Skeletal muscle cell (primary cell): ENCODE measurements around the gene R3HDM1.
"Not testable (repeated sequence)": the region's sequence is repeated elsewhere in the genome, so short reads cannot be mapped to it uniquely, and the experiment has no call there.

Experiments
- DNase-seq: peaks from one replicate; pipeline ENCODE4 v3.0.0-alpha.2; 2010; ENCODE audit warnings: low read depth
- H3K4me3 ChIP-seq: 2 replicates; pipeline ENCODE4 v1.5.1; 2011; ENCODE audit warnings: low read depth, mild to moderate bottlenecking, control low read depth, low read length, moderate library complexity

Gene R3HDM1

DNA sequence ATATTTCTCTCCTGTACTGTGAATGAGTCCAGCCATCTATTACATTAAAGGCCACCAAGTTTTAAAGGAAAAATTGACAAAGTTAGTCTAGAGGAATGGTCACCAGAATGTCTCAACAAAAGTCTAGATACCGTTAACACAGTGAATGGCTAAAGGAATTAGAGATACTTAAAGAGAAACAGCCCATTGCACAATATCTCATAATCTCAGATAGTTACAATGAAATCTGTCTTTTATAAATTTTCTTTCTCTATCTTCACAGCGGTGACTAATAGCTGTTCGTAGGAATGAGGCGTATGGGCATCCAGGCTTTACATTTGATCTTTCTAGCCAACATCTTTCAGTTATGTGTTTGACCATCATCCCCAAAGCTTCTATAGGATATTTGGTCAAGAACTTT is 30.6 kb downstream of the R3HDM1 start:
- H3K4me3 ChIP-seq, result no peak overlapping the region
- no peak for DNase-seq

DNA sequence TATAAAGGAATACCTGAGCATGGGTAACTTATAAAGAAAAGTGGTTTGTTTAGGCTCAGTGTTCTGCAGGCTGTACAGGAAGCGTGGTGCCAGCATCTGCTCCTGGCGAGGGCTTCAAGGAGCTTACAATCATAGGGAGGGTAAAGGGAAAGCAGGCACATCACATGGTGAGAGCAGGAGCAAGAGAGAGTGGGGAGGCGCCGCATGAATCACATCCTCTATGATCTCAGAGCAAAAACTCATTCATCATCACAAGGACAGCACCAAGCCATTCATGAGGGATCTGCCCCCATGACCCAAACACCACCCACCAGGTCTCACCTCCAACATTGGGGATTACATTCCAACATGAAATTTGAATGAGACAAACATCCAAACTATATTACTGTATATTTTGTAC is 32.5 kb downstream of the R3HDM1 start:
- no peak for DNase-seq
- H3K4me3 ChIP-seq, result no peak overlapping the region

DNA sequence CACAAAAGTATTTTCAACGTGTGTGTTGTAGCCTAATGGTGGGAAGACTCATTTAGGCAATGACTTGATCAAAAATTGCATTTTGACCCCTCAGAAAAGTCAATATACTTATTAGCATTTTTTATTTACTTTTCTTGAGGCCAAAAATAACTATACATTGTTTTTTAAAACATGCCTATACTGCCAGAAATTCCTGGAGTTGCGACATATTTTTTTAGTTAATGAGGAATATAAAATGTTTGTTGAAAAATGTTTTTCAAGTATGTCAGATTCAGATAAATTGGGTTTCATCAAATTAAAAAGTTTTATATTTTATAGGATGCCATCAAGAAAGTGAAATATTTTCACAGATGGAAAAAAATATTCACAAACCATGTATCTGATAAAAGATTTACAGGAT is 39.6 kb downstream of the R3HDM1 start:
- H3K4me3 ChIP-seq, result no peak overlapping the region
- no peak for DNase-seq

DNA sequence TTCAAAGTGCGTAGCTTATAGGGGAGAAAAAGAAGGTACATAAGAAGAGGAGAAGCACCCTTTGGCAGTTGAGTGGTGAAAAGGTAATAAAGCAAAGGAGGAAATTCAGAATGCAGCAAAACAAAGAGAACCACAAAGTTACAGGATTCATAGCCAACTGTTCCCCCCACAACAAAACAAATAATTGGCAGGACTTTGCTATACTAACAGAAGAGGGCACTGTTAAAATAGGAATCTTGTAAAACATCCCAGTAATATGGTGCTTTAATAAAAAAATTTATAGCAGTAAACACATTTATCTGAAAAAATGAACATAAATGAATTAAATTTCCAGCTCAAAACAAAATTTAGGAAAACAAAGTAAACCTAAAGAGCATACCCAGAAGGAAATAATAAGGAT is 42.3 kb downstream of the R3HDM1 start:
- DNase-seq, result no peak
- H3K4me3 ChIP-seq, result no peak overlapping the region

DNA sequence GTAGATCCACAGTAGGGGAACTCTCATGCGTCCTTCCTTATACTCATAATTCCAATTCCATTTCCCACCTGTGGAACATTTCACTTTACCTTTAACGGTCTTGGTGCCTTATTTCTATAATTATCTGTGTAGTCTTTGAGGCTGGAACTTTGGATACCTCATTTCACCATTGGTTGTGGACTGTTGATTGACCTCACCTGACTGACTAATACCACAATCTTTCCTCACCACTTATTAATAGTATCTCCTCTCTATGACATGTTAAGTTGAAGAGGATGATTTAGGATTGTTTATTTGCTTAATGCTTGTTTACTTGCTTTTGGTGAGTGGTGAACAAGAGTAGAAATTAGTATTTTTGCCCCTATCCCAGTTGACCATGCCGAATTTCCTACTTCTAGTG is 50.0 kb downstream of the R3HDM1 start:
- no peak overlapping the region for H3K4me3 ChIP-seq
- DNase-seq, result no peak

DNA sequence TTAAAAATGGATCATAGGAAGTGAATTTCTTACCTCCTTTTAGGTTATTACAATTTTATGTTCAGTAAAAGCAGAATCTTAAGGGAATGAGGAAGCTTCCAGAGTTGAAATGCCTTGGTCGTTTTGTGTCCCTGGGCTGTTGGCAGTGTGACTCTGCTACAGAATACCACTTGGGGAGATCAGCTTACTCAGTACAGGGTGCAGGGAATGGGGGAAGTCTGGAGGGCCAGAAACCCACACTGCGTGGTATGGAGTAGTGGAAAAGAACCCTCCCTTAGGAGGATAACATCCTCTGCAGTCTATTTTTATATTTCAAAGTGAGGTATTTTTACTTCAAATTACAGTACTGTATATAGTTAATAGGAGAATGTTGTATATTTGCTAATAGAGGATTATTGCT is 51.1 kb downstream of the R3HDM1 start:
- no peak overlapping the region for H3K4me3 ChIP-seq
- DNase-seq, result no peak

DNA sequence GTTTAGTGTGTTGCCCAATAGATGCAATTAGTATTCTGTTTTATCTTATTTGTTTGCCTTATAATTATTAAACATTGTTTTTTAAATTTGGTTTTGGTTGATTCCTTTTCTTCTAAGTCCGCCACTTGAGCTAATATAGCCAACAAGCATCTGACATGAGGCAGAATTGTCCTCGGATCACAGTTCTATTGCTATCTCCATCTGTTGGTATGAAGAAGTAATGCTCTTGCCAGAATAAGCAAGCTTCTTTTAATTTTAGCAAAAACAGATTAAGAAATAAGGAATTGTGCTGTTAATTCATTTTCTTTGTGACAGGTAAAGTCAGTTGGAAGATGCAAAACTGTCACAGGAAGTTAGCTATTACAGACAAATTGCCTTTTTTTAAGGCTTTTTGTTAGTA is 54.3 kb downstream of the R3HDM1 start:
- no peak for DNase-seq
- H3K4me3 ChIP-seq, result no peak overlapping the region

DNA sequence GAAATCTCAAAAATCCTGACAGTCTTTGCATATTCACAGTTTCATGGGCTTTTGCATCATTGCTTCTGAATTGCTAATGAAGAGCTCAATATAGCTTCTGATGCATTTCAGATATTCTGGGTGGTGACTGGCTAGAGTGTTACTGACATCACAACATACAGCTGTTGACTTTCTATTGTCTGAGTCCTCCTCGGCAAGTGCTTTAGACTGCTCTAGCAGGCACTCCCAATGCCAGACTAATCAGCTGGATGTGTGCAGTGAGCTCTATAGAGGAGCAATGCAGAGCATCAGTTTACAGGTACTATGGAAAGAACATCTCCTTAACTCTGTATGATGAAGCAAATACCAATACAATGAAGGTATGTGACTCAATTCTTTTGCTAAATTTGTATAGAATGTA is 54.9 kb downstream of the R3HDM1 start:
- no peak overlapping the region for H3K4me3 ChIP-seq
- DNase-seq, result no peak

DNA sequence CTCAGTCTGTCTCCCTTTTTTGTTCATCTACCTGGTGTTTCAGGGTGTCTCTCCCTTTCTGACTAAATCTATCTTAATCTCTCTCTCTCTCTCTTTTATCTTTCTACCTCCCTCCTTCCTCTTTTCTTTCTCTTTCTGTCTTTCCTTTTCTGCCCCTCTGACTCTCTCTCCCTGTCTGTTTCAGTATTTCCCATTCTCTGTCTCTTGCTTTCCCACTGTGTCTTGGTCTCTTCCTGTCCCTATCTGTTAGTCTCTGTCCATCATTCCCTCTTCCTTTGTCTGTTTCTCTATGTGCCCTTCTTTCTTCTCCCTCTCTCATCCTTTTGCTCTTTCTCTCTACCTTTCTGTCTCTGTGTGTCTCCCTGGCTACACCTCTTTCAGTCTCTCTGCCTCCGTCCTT is 56.7 kb downstream of the R3HDM1 start:
- no peak overlapping the region for H3K4me3 ChIP-seq
- DNase-seq, result no peak

DNA sequence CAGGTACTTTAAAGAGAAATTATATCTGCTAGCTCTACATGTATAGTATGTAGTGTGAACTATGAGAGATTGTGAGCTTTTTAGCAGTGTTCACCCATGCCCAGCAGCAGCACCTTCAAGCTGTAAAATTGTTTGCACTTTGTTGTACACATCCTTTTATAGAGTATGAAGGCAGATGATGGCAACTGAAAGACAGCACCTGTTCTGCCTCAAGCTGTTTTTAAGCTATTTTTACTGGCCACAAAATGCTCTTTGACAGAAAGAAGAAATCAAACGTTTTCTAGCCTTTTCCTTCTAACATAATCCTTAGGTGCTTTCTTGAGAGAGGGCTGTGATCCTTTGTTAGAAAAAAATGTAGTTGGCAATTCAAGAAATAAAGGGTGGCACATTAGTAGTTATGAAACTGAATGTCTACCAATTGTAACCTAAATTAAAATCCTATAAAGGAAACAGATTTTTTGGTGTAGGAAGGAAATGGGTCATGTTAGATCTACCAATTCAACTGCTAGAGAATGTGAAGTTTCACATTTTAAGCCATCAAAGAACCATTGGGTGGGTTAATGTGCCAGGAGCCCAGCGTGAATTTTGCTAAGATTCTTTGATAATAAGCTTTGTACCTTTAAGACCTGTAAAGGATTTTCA is 59.5 kb downstream of the R3HDM1 start:
- no peak for DNase-seq
- H3K4me3 ChIP-seq, result no peak overlapping the region

DNA sequence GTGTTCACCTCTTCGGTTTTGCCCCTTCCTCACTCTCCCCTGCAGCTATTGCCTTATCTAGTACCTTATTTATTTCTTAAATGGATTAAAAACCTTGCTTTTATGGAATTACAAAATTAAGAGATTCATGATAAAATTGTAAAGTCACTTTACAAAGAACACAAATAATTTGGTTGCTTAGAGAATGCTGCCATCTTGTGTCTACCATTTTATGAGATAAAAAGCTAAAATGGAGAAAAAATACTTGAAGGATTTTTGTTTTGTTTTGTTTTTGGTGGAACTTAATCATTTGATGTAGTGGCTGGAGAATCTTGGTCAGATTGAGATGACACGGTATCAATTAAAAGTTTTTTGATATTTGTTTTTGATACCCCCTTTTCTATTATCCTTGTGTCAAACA is 69.6 kb downstream of the R3HDM1 start:
- DNase-seq, result no peak

DNA sequence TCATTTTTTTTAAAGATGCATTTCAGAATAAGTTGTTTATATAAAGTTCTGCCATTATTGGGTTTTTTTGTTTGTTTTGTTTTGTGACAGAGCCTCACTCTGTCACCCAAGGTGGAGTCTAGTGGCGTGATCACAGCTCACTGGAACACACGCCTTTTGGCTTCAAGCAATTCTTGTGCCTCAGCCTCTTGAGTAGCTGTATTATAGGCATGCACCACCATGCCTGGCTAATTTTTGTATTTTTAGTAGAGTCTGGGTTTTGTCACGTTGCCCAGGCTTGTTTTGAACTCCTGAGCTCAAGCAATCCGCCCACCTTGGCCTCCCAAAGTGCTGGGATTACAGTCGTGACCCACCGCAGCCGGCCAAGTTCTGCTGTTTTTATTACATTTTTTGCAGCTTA is 72.3 kb downstream of the R3HDM1 start:
- H3K4me3 ChIP-seq, result no peak overlapping the region
- DNase-seq, result no peak

More for the DNA sequence above, 69.6 kb downstream of the R3HDM1 start:
- no peak overlapping the region for H3K4me3 ChIP-seq

DNA sequence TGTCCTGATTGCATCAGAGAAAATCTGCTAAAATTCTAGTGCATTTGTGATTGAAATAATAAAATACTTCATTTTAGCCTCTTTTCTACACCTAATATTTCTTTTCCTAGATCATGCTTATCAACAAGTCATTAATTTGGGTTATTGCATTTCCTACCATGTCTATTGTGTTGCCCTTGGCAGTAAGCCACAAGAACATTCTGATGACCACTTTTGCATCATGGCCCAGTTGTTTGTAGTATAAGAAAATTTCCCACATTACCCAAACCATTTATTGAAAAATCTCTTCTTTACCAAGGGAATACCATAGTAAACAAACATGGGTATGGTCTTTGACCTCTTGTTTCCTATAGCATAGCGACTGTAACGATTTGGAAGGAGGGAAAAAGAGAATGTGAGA is 76.3 kb downstream of the R3HDM1 start:
- DNase-seq, result peak; percentile 51
- H3K4me3 ChIP-seq, result no peak overlapping the region

DNA sequence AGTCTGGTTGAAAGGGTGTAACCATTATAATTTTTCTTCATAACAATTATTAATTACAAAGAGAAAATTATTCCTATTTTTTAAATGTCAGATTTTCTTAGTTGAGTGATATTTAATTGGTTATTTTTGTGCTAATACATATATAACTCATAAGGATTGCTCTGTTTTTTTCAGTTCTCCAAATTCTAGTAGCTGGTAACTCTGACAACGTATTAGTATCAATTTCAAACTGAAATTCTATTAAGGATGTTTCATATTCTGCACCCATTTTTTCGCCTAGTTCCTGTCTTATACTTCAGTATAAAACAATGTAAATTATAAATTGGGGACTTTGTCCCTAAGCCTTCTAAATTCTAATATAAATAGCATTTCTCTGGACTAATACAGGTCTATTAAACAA is 81.0 kb downstream of the R3HDM1 start:
- H3K4me3 ChIP-seq, result no peak overlapping the region
- DNase-seq, result no peak

DNA sequence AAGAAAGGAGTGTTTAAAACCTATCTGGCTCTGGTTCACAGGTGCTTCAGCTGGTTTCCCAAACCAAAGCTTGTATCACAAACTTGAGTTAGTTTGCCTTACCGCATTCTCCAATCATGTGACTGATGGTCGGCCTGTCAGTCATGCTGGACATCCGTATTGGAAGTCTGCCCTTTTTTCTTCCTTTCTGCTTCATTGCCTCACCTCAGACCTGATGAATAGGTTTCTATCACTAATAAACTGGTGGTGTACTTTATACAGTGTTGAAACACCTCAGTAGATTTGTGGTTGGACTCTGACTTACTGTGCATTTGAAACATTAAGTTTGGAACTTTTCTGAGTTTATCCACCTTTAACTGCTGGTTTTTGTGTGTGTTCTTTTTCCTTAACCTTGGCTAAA is 84.1 kb downstream of the R3HDM1 start:
- no peak overlapping the region for H3K4me3 ChIP-seq
- no peak for DNase-seq

DNA sequence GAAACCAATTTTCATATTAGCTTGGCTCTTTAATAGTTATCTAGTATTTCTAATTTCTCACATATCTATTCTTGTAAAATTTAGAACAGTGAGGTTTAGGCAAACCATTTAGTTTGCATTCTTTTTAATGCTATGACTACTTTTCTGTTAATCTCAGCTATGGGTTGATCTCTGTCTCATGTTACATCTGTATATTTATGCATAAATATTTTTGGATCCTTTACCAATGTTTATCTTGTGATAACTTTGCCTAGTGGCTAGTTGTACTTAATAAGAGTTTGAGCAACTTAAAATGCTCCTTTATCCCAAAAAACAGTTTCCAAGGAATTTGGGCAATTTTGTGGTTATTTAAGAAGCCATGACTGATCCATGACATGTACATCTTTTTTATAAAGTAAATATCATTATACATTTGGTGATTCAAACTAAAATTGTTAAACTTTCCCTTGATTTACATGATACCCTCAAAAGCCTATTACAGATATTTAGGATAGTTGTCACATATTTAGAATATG is 86.3 kb downstream of the R3HDM1 start:
- no peak for DNase-seq
- H3K4me3 ChIP-seq, result no peak overlapping the region

DNA sequence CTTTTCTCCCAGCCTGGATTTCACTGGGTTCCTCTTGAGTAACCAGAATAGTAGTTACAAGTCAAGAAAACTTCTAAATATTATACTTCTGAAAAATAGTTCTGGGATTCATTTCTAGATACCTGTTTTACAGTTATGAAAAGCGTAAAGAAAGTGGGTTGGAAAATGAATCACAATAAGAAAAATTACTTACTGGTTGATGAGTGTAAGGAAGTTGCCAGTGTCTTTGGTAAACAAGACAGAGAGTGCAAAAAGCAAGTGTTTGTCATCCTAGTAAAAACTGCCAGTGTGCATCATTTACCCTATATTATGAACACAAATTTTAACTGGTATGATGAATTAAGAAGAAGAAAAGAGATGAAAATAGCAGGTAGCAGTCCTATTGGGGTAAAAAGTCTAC is 88.9 kb downstream of the R3HDM1 start:
- DNase-seq, result no peak

DNA sequence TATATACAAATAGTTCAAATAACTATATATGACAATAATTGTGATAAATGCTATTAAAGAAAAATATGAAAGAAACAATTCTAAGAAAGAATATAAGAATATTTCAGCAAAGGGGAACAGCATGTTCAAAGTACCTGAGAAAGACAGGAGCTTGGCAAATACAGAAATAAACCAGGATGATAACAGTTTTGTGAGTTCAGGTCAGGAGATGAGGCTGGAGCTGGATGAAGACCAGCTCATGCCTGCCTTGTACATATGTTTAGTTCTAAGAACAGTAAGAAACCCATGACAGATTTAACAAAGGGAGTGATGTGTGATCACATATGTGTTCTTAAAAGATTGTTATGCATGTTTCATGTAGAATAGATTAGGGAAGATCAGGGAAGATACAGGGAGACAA is 98.2 kb downstream of the R3HDM1 start:
- H3K4me3 ChIP-seq, result no peak overlapping the region
- DNase-seq, result no peak

More for the DNA sequence above, 88.9 kb downstream of the R3HDM1 start:
- H3K4me3 ChIP-seq, result no peak overlapping the region

DNA sequence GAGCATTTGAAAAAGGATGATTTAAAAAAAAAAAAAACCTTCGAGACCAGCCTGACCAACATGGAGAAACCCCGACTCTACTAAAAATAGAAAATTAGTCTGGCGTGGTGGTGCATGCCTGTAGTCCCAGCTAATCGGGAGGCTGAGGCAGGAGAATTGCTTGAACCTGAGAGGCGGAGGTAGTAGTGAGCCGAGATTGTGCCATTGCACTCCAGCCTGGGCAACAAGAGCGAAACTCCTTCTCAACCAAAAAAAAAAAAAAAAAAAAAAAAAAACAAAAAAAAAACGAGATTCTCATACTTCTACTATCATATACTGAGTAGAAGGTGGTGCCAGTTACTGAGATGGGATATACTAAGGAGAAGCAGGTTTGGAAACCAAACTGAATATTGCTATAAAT is 98.8 kb downstream of the R3HDM1 start:
- DNase-seq, H3K4me3 ChIP-seq: not testable (repeated sequence)

DNA sequence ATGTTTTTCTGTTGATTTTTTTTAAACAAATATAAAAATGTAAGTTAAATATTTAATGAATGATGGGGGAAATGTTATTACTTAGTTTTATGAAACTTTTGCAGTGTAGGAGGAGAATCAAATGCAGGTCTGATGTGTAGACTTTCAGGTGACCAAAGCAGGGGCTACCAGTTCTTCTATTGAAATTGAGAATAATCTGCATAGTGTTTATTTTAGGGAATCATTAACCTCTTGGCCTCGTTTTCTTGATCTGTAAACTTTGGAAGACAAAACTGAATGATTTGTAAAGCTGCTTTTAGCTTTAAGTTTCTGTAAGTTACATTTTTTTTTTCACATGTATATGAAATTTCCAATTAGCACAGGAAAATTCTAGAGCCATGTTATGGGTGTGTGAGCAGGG is 99.2 kb downstream of the R3HDM1 start:
- no peak overlapping the region for H3K4me3 ChIP-seq
- no peak for DNase-seq

DNA sequence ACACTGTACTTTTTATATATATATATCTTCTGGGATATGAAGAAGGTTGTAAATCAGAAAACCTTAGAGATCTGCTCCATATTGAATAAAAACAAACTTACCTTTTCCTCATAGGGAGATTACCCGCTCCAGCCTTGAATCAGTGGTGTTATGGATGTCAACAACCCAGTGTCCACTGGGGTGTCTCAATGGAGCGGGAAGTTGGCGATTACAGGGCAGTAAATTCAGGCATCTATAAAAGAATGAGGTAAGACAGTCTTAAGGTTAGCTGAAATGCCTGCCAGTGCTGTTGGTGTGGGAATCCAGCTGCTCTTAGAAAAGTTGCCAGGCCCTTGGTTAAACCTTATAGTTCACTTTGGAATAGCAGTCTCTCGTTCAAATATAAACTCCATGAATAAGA is 102.3 kb downstream of the R3HDM1 start:
- no peak for DNase-seq
- no peak overlapping the region for H3K4me3 ChIP-seq
